Activated CD4-positive, alpha-beta memory T cell treated with anti-CD3 and anti-CD28 coated beads, Interleukin-2, amount 10 ng/mL, durations not matched to agents 7 days and 5 days (primary cell): ENCODE measurements around the gene EIF5AL1. TPM values are rescaled to one million over a fixed set of nuclear protein-coding genes. Genes with fewer than 3 reads are reported as not detected.
"Not testable (repeated sequence)": the region's sequence is repeated elsewhere in the genome, so short reads cannot be mapped to it uniquely, and the experiment has no call there.

Experiments
- CTCF ChIA-PET: fragments of 350-600 bp; sonication (Branson Sonifier 250); formaldehyde crosslinking; loops from one replicate; lab custom pipeline; 2021; ENCODE audit warnings: antibody characterized with exemption, inconsistent platforms; lab: Charles Lee
- POLR2A ChIA-PET: fragments of 350-600 bp; sonication (Branson Sonifier 250); formaldehyde crosslinking; loops from one replicate; lab custom pipeline; 2021; ENCODE audit warnings: antibody characterized with exemption; lab: Charles Lee
- DNase-seq: peaks from one replicate; pipeline ENCODE4 v3.0.0-alpha.2; 2020
- H3K27ac Mint-ChIP-seq: one replicate; pipeline ENCODE4 v1.8.0; 2021; ENCODE audit warnings: mild to moderate bottlenecking, mixed read lengths
- H3K27me3 Mint-ChIP-seq: one replicate; pipeline ENCODE4 v1.8.0; 2021; ENCODE audit warnings: mixed read lengths
- H3K36me3 Mint-ChIP-seq: one replicate; pipeline ENCODE4 v1.8.0; 2021; ENCODE audit warnings: low read depth, mixed read lengths
- H3K4me1 Mint-ChIP-seq: one replicate; pipeline ENCODE4 v1.8.0; 2021; ENCODE audit warnings: mixed read lengths
- H3K4me3 Mint-ChIP-seq: one replicate; pipeline ENCODE4 v1.8.0; 2021; ENCODE audit warnings: mild to moderate bottlenecking, mixed read lengths
- H3K9me3 Mint-ChIP-seq: one replicate; pipeline ENCODE4 v1.8.0; 2021; ENCODE audit warnings: mixed read lengths
- total RNA-seq, 2 experiments: library from RNA; stranded (reverse); gene quantifications; one replicate each; pipeline ENCODE4 v1.2.3, GENCODE V29; 2021

The EIF5AL1 gene
- total RNA-seq, 2 experiments from 2014 or later, result 1.2 to 1.7 TPM

- ChIA-PET CTCF (interaction anchor here (1.6 kb wide), 1 partner anchor 116 kb away, joined by 4 read pairs; no protein-coding TSS in a partner anchor), POLR2A (no interaction called here)
- DNase-seq, result no peak
- no peaks in the 10 kb centered on the region for H3K36me3 Mint-ChIP-seq
- H3K4me1 Mint-ChIP-seq, result no peaks in the 10 kb centered on the region
- peaks cover 21% of the 10 kb centered on the region for H3K27me3 Mint-ChIP-seq
- no peak overlapping the region for H3K4me3 Mint-ChIP-seq
- H3K27ac Mint-ChIP-seq, result no peak overlapping the region
- no peaks in the 10 kb centered on the region for H3K9me3 Mint-ChIP-seq
These were observed 21.8 kb upstream of the EIF5AL1 start for GRCh38 chr10:79490400-79491142.

GRCh38 chr10:79491143-79491835 lies 21.0 kb upstream of the EIF5AL1 start:
- H3K4me1 Mint-ChIP-seq, result no peaks in the 10 kb centered on the region
- H3K27me3 Mint-ChIP-seq, result peaks cover 24% of the 10 kb centered on the region
- H3K9me3 Mint-ChIP-seq, result no peaks in the 10 kb centered on the region
- no peaks in the 10 kb centered on the region for H3K36me3 Mint-ChIP-seq
- H3K27ac Mint-ChIP-seq, result no peak overlapping the region
- ChIA-PET POLR2A (no interaction called here), CTCF (interaction anchor here (1.6 kb wide), 1 partner anchor 117 kb away, joined by 4 read pairs; no protein-coding TSS in a partner anchor)
- no peak overlapping the region for H3K4me3 Mint-ChIP-seq
- no peak for DNase-seq

GRCh38 chr10:79492256-79492655 lies 20.1 kb upstream of the EIF5AL1 start:
- Mint-ChIP-seq H3K27me3 (peaks cover 24% of the 10 kb centered on the region), H3K4me1 (no peaks in the 10 kb centered on the region), H3K27ac (no peak overlapping the region), H3K9me3 (no peaks in the 10 kb centered on the region), H3K36me3 (no peaks in the 10 kb centered on the region), H3K4me3 (no peak overlapping the region)
- ChIA-PET CTCF (interaction anchor here (1.6 kb wide), 1 partner anchor 118 kb away, joined by 4 read pairs; no protein-coding TSS in a partner anchor), POLR2A (no interaction called here)
- DNase-seq, result no peak

GRCh38 chr10:79492839-79493238 lies 19.5 kb upstream of the EIF5AL1 start:
- Mint-ChIP-seq H3K4me3 (no peak overlapping the region), H3K9me3 (no peaks in the 10 kb centered on the region), H3K36me3 (no peaks in the 10 kb centered on the region), H3K4me1 (no peaks in the 10 kb centered on the region), H3K27me3 (peaks cover 29% of the 10 kb centered on the region), H3K27ac (no peak overlapping the region)
- ChIA-PET POLR2A (no interaction called here), CTCF (no interaction called here)
- no peak for DNase-seq

GRCh38 chr10:79493806-79494205 lies 18.5 kb upstream of the EIF5AL1 start:
- no peak for DNase-seq
- Mint-ChIP-seq H3K27ac (no peak overlapping the region), H3K27me3 (peaks cover 39% of the 10 kb centered on the region), H3K36me3 (no peaks in the 10 kb centered on the region), H3K4me3 (no peak overlapping the region), H3K4me1 (no peaks in the 10 kb centered on the region), H3K9me3 (no peaks in the 10 kb centered on the region)
- ChIA-PET CTCF (no interaction called here), POLR2A (no interaction called here)

- Mint-ChIP-seq H3K4me3 (no peak overlapping the region), H3K4me1 (no peaks in the 10 kb centered on the region), H3K9me3 (no peaks in the 10 kb centered on the region), H3K27me3 (peaks cover 39% of the 10 kb centered on the region), H3K27ac (no peak overlapping the region), H3K36me3 (no peaks in the 10 kb centered on the region)
- CTCF ChIA-PET, result interaction anchor here (0.7 kb wide), 1 partner anchor 549 kb away, joined by 3 read pairs; no protein-coding TSS in a partner anchor
- no peak for DNase-seq
- POLR2A ChIA-PET, result no interaction called here
These were observed 17.2 kb upstream of the EIF5AL1 start for GRCh38 chr10:79494871-79495705.

- POLR2A ChIA-PET, result no interaction called here
- Mint-ChIP-seq H3K4me3 (no peak overlapping the region), H3K27me3 (peaks cover 39% of the 10 kb centered on the region), H3K4me1 (no peaks in the 10 kb centered on the region), H3K27ac (no peak overlapping the region), H3K36me3 (no peaks in the 10 kb centered on the region), H3K9me3 (no peaks in the 10 kb centered on the region)
- no peak for DNase-seq
- CTCF ChIA-PET, result interaction anchor here (0.7 kb wide), 1 partner anchor 548 kb away, joined by 3 read pairs; no protein-coding TSS in a partner anchor
These were observed 16.5 kb upstream of the EIF5AL1 start for GRCh38 chr10:79495791-79496190.

GRCh38 chr10:79496896-79497295 lies 15.4 kb upstream of the EIF5AL1 start:
- Mint-ChIP-seq H3K36me3 (no peaks in the 10 kb centered on the region), H3K27me3 (peaks cover 48% of the 10 kb centered on the region), H3K27ac (no peak overlapping the region), H3K9me3 (no peaks in the 10 kb centered on the region), H3K4me1 (no peaks in the 10 kb centered on the region), H3K4me3 (no peak overlapping the region)
- ChIA-PET CTCF (interaction anchor here (0.7 kb wide), 1 partner anchor 9 kb away, joined by 3 read pairs; no protein-coding TSS in a partner anchor), POLR2A (no interaction called here)
- DNase-seq, result no peak

- no peak for DNase-seq
- no peak overlapping the region for H3K4me3 Mint-ChIP-seq
- H3K4me1 Mint-ChIP-seq, result peaks cover 2% of the 10 kb centered on the region
- H3K9me3 Mint-ChIP-seq, result no peaks in the 10 kb centered on the region
- POLR2A ChIA-PET, result interaction anchor here (0.6 kb wide), 1 partner anchor 884 kb away, joined by 3 read pairs; no protein-coding TSS in a partner anchor
- no peak overlapping the region for H3K27ac Mint-ChIP-seq
- H3K36me3 Mint-ChIP-seq, result no peaks in the 10 kb centered on the region
- CTCF ChIA-PET, result no interaction called here
- peaks cover 51% of the 10 kb centered on the region for H3K27me3 Mint-ChIP-seq
These were observed 14.0 kb upstream of the EIF5AL1 start for GRCh38 chr10:79498291-79498829.

GRCh38 chr10:79502561-79503309 lies 9.6 kb upstream of the EIF5AL1 start:
- DNase-seq, result no peak
- ChIA-PET POLR2A (no interaction called here), CTCF (no interaction called here)
- Mint-ChIP-seq H3K36me3 (no peaks in the 10 kb centered on the region), H3K27me3 (peaks cover 45% of the 10 kb centered on the region), H3K27ac (no peak overlapping the region), H3K4me1 (peaks cover 21% of the 10 kb centered on the region), H3K9me3 (no peaks in the 10 kb centered on the region), H3K4me3 (no peak overlapping the region)

GRCh38 chr10:79503787-79504186 lies 8.5 kb upstream of the EIF5AL1 start:
- POLR2A ChIA-PET, H3K36me3 Mint-ChIP-seq, H3K4me3 Mint-ChIP-seq, CTCF ChIA-PET, H3K27ac Mint-ChIP-seq, DNase-seq, H3K9me3 Mint-ChIP-seq: not testable (repeated sequence)
- H3K27me3 Mint-ChIP-seq, result peaks cover 37% of the 10 kb centered on the region
- peaks cover 21% of the 10 kb centered on the region for H3K4me1 Mint-ChIP-seq

GRCh38 chr10:79504483-79504882 lies 7.8 kb upstream of the EIF5AL1 start:
- H3K9me3 Mint-ChIP-seq, CTCF ChIA-PET, H3K27ac Mint-ChIP-seq, H3K4me3 Mint-ChIP-seq, POLR2A ChIA-PET, H3K36me3 Mint-ChIP-seq, DNase-seq: not testable (repeated sequence)
- H3K4me1 Mint-ChIP-seq, result peaks cover 21% of the 10 kb centered on the region
- peaks cover 36% of the 10 kb centered on the region for H3K27me3 Mint-ChIP-seq
